Breast epithelium (tissue), 3 donors: ENCODE results near the gene RILPL2.

ENCODE experiments used
- CTCF ChIP-seq, 3 donors: fragments of 450-650 bp; IDR thresholded peaks; one replicate each; pipeline ENCODE4 v1.5.1; 2016 to 2017; ENCODE audit warnings: antibody characterized with exemption in 3 of 3, mild to moderate bottlenecking in 3 of 3, moderate library complexity in 3 of 3
- POLR2A ChIP-seq: fragments of 450-650 bp; IDR thresholded peaks from one replicate; pipeline ENCODE4 v1.6.1; 2016; ENCODE audit warnings: antibody characterized with exemption, mild to moderate bottlenecking, moderate library complexity

- TF ChIP-seq POLR2A, result no peak
- no peak for TF ChIP-seq CTCF (IDR thresholded peaks at IDR 0.05)
Measured at GRCh38 chr12:123472438-123472849, 36.0 kb upstream of the RILPL2 start.
